Effector memory CD8-positive, alpha-beta T cell (primary cell): ENCODE measurements around the gene CNN2.

Experiments
- ATAC-seq: fragments of 150-1000 bp; cut with Tn5 transposase; replicated peaks from 2 replicates; pipeline ENCODE4 v1.10.0; 2021; ENCODE audit warnings: mild to moderate bottlenecking, moderate library complexity
- DNase-seq, 3 experiments: peaks; one replicate each; pipeline ENCODE4 v3.0.0; 2021
- H3K27ac Mint-ChIP-seq, 2 donors: one replicate each; pipeline ENCODE4 v1.8.0; 2022; ENCODE audit warnings: mild to moderate bottlenecking in 2 of 2, mixed read lengths in 2 of 2, moderate library complexity in 2 of 2
- H3K27me3 Mint-ChIP-seq, 2 donors: one replicate each; pipeline ENCODE4 v1.8.0; 2022; ENCODE audit warnings: mixed read lengths in 2 of 2
- H3K36me3 Mint-ChIP-seq: one replicate; pipeline ENCODE4 v1.8.0; 2022; ENCODE audit warnings: mild to moderate bottlenecking, moderate library complexity, mixed read lengths; ENCODE audit not compliant: insufficient read depth
- H3K4me1 Mint-ChIP-seq, 2 donors: one replicate each; pipeline ENCODE4 v1.8.0; 2022; ENCODE audit warnings: low read depth in 2 of 2, mixed read lengths in 2 of 2
- H3K4me3 Mint-ChIP-seq, 2 donors: one replicate each; pipeline ENCODE4 v1.8.0; 2022; ENCODE audit warnings: mild to moderate bottlenecking in 2 of 2, mixed read lengths in 2 of 2, moderate library complexity in 2 of 2
- H3K9me3 Mint-ChIP-seq, 2 donors: one replicate each; pipeline ENCODE4 v1.8.0; 2022; ENCODE audit warnings: mixed read lengths in 2 of 2

Gene CNN2

GRCh38 chr19:1057176-1057855 lies 30.9 kb downstream of the CNN2 start:
- H3K27me3 Mint-ChIP-seq = no peaks in the 10 kb centered on the region
- H3K4me1 Mint-ChIP-seq = peaks cover 17 to 18% of the 10 kb centered on the region in 2 donors
- H3K9me3 Mint-ChIP-seq = no peaks in the 10 kb centered on the region
- H3K36me3 Mint-ChIP-seq = peaks cover 17% of the 10 kb centered on the region
- peak overlapping the region; percentile 30 for H3K4me3 Mint-ChIP-seq
- peak overlapping the region; percentile 33 to 60 for H3K27ac Mint-ChIP-seq
- ATAC-seq (peak; percentile 86), DNase-seq (no peak)

- peak; percentile 45 for ATAC-seq
- Mint-ChIP-seq H3K4me3 (peak overlapping the region; percentile 42 to 53), H3K27ac (peak overlapping the region; percentile 33 to 60)
Observed at GRCh38 chr19:1058112-1058511, 31.7 kb downstream of the CNN2 start.

DNA sequence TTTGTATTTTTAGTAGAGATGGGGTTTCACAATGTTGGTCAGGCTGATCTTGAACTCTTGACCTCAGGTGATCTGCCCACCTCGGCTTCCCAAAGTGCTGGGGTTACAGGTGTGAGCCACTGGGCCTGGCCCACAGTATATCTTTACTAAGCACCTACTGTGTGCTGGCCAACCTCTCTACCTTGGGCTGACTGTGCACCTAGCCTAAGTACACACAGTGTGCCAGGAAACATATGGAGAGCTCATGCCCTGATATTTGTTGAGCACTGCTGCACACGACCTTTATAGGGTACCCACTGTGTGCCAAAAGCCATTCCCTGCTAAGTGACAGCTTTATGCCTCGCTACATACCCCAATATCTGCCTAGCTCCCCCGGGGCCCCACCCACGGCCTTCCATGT lies 34.3 kb downstream of the CNN2 start:
- H3K4me1 Mint-ChIP-seq = peaks cover 30 to 35% of the 10 kb centered on the region in 2 donors
- no peaks in the 10 kb centered on the region for H3K27me3 Mint-ChIP-seq
- DNase-seq (no peak), ATAC-seq (no peak)
- H3K4me3 Mint-ChIP-seq = no peak overlapping the region
- H3K27ac Mint-ChIP-seq = no peak overlapping the region
- H3K36me3 Mint-ChIP-seq = peaks cover 17% of the 10 kb centered on the region
- H3K9me3 Mint-ChIP-seq = no peaks in the 10 kb centered on the region

More at GRCh38 chr19:1058112-1058511, 31.7 kb downstream of the CNN2 start:
- peaks cover 17% of the 10 kb centered on the region for H3K36me3 Mint-ChIP-seq
- H3K27me3 Mint-ChIP-seq = no peaks in the 10 kb centered on the region
- no peaks in the 10 kb centered on the region for H3K9me3 Mint-ChIP-seq
- DNase-seq = no peak
- H3K4me1 Mint-ChIP-seq = peaks cover 17 to 18% of the 10 kb centered on the region in 2 donors

DNA sequence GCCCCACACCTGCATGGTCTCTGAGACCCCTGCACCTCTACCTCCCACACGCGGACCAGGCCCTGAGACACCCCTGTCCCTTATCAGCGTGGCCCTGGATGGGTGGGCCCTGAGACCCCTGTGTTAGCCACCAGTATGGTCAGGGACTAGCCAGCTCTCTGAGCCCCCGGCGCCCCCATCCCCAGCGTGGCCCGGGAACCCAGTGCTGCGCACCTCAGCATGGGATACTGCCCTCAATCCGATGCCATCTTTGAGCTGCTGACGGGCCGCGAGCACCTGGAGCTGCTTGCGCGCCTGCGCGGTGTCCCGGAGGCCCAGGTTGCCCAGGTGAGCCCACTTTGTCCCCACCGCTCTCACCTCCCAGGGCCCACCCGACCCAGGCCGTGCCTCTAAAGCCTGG lies 35.6 kb downstream of the CNN2 start:
- H3K4me1 Mint-ChIP-seq = peaks cover 33 to 38% of the 10 kb centered on the region in 2 donors
- H3K4me3 Mint-ChIP-seq = no peak overlapping the region
- peak overlapping the region in 1 of 2 donors; percentile 83 for H3K27ac Mint-ChIP-seq
- no peaks in the 10 kb centered on the region for H3K9me3 Mint-ChIP-seq
- DNase-seq (no peak), ATAC-seq (no peak)
- H3K36me3 Mint-ChIP-seq = peaks cover 24% of the 10 kb centered on the region
- H3K27me3 Mint-ChIP-seq = no peaks in the 10 kb centered on the region

DNA sequence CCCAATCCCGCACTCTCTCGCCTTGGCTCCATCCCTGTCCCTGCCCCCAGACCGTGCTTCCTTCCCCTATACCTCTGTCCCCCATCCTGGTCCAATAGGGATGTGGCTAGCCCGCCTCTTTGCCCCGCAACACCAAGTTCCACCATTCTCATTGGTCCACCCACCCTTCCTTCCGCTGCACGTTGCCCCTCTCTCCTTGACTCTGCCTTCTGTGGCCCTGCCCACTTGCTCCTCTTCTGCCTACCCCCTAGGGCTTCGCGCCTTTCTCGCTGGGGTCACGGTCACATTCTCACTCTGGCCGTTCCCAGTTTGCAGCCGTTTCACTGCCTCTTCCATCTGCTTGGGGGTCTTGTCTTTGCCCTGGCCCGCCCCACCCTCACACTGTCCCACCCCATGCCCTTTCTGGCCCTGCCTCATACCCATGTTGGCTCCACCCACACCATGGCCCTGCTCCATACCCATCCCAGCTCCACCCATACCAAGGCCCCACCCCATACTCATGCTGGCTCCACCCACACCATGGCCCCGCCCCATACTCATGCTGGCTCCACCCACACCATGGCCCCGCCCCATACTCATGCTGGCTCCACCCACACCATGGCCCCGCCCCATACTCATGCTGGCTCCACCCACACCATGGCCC lies 36.1 kb downstream of the CNN2 start:
- ATAC-seq = no peak
- no peak overlapping the region for H3K27ac Mint-ChIP-seq
- H3K27me3 Mint-ChIP-seq = no peaks in the 10 kb centered on the region

GRCh38 chr19:1063030-1063908 lies 36.9 kb downstream of the CNN2 start:
- no peak for ATAC-seq
- H3K27me3 Mint-ChIP-seq = no peaks in the 10 kb centered on the region
- H3K4me1 Mint-ChIP-seq = peaks cover 22 to 25% of the 10 kb centered on the region in 2 donors
- H3K36me3 Mint-ChIP-seq = peaks cover 34% of the 10 kb centered on the region
- no peak overlapping the region for H3K4me3 Mint-ChIP-seq
- no peaks in the 10 kb centered on the region for H3K9me3 Mint-ChIP-seq
- DNase-seq = peak; percentile 58 to 67 (median 64)
- peak overlapping the region in 1 of 2 donors; percentile 46 for H3K27ac Mint-ChIP-seq

More for the DNA sequence above, 36.1 kb downstream of the CNN2 start:
- DNase-seq = no peak
- Mint-ChIP-seq H3K4me1 (peaks cover 28 to 33% of the 10 kb centered on the region in 2 donors), H3K4me3 (no peak overlapping the region), H3K36me3 (peaks cover 26% of the 10 kb centered on the region), H3K9me3 (no peaks in the 10 kb centered on the region)

- Mint-ChIP-seq H3K27me3 (no peaks in the 10 kb centered on the region), H3K4me1 (peaks cover 26 to 29% of the 10 kb centered on the region in 2 donors), H3K4me3 (peak overlapping the region; percentile 93 to 96), H3K27ac (peak overlapping the region in 1 of 2 donors; percentile 96), H3K36me3 (peaks cover 42% of the 10 kb centered on the region), H3K9me3 (no peaks in the 10 kb centered on the region)
- no peak for ATAC-seq
- no peak for DNase-seq
Observed at GRCh38 chr19:1063909-1064660, 37.7 kb downstream of the CNN2 start.

DNA sequence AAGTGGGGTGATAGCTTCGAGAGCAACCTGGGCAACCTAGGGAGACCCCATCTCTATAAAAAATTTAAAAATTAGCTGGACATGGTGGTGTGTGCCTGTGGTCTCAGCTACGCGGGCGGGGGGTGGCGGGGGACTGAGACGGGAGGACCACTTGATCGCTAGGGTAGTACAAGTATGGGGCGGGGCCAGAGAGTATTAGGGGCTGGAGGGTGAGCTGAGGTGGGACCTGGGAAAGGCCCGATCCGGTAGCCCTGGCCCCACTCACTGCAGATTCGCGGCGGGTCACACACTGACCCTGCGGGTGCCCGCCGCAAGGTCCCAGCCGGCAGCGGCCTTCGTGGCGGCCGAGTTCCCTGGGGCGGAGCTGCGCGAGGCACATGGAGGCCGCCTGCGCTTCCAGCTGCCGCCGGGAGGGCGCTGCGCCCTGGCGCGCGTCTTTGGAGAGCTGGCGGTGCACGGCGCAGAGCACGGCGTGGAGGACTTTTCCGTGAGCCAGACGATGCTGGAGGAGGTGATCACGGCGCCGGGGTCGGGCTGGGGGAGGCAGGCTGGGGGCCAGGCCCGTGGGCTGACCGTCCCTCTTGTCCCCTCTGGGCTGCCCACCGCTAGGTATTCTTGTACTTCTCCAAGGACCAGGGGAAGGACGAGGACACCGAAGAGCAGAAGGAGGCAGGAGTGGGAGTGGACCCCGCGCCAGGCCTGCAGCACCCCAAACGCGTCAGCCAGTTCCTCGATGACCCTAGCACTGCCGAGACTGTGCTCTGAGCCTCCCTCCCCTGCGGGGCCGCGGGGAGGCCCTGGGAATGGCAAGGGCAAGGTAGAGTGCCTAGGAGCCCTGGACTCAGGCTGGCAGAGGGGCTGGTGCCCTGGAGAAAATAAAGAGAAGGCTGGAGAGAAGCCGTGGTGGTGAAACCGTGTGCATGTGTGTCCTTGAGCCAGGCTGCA lies 38.5 kb downstream of the CNN2 start:
- peaks cover 43% of the 10 kb centered on the region for H3K36me3 Mint-ChIP-seq
- no peaks in the 10 kb centered on the region for H3K9me3 Mint-ChIP-seq
- peak overlapping the region in 1 of 2 donors; percentile 96 for H3K27ac Mint-ChIP-seq
- peaks cover 30 to 36% of the 10 kb centered on the region in 2 donors for H3K4me1 Mint-ChIP-seq
- DNase-seq (peak; percentile 58 to 67 (median 65)), ATAC-seq (peak; percentile 14)
- H3K27me3 Mint-ChIP-seq = no peaks in the 10 kb centered on the region
- H3K4me3 Mint-ChIP-seq = peak overlapping the region; percentile 93 to 96

- H3K36me3 Mint-ChIP-seq = peaks cover 50% of the 10 kb centered on the region
- ATAC-seq = no peak
- peaks cover 30 to 36% of the 10 kb centered on the region in 2 donors for H3K4me1 Mint-ChIP-seq
- no peak for DNase-seq
- H3K4me3 Mint-ChIP-seq = peak overlapping the region; percentile 93 to 96
- peak overlapping the region; percentile 35 to 96 for H3K27ac Mint-ChIP-seq
- no peaks in the 10 kb centered on the region for H3K9me3 Mint-ChIP-seq
- no peaks in the 10 kb centered on the region for H3K27me3 Mint-ChIP-seq
Observed at GRCh38 chr19:1065606-1066109, 39.2 kb downstream of the CNN2 start.

DNA sequence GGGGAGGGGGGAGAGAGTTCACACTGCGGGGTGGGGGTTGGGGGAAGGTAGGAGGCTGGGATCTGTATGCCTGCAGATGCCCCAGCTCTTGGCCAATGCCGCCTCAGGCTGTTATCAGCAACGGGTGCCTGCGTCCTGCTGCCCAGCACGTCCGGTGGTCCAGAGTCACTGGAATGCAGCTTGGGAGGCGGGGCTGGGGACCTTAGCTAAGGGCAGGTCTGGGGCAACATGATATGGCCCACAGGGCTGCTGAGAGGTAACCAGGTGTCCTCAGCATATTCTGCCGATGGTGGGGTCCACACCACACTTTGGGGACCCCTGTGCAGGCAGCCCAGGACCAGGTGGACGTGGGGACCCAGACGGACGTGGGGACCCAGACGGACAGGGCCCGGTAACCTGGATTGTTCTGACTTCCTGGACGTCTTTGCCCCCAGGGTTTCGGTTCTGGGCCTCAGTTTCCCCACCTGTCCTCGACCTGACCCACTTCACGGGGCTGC lies 39.9 kb downstream of the CNN2 start:
- Mint-ChIP-seq H3K9me3 (no peaks in the 10 kb centered on the region), H3K27ac (peak overlapping the region in 1 of 2 donors; percentile 96), H3K4me1 (peaks cover 30 to 36% of the 10 kb centered on the region in 2 donors)

DNA sequence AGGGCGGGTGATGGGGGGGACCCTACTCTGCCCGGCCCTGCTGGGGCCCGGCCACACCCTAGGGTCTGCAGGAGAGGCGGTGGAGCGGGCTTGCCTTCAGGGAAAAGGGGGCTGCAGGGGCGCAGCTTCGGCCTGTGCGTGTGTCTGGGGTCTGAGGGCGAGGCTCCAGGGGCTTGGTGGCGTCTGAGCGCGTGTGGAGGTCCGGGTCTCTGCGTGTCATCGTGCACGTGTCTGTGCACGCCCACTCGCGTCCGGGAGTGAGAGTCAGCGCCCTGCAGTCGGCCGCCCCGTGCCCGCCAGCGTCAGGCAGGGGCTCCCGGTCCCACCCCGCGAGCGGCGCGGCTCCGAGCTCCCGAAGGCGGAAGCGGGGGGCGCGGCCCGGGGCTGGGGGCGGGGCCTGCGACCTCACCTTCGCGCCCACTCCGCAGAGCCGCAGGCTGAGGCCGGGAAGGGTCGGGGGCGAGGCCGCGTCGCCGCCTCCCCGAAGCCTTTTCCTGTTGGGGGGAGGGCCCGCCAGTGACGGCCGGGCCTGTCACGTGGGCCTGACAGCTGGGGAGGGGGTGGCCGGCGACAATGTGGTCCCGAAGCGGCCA lies 40.4 kb downstream of the CNN2 start, which contains the start of gene ARHGAP45:
Gene ARHGAP45 (plus strand): TSS at position 420 of the 593 bp plus-strand sequence. CDS start 239 bp downstream, outside the sequence.
- Mint-ChIP-seq H3K4me3 (peak within 1 kb of the TSS; percentile 93 to 96), H3K27ac (peak within 1 kb of the TSS; percentile 94 to 96), H3K9me3 (no peaks in the 10 kb centered on the region), H3K4me1 (peaks cover 32 to 39% of the 10 kb centered on the region in 2 donors), H3K36me3 (peaks cover 54% of the 10 kb centered on the region), H3K27me3 (no peaks in the 10 kb centered on the region)
- peak; percentile 80 to 89 (median 84) for DNase-seq
- peak; percentile 64 for ATAC-seq

More for the DNA sequence above, 39.9 kb downstream of the CNN2 start:
- DNase-seq (no peak), ATAC-seq (no peak)
- Mint-ChIP-seq H3K4me3 (peak overlapping the region; percentile 93 to 96), H3K27me3 (no peaks in the 10 kb centered on the region), H3K36me3 (peaks cover 54% of the 10 kb centered on the region)
